ENCODE measurements around the gene CAB39L. TPM values are rescaled to one million over a fixed set of nuclear protein-coding genes. Genes with fewer than 3 reads are reported as not detected.

CAB39L gene
- total RNA-seq, 1 donor from 2014 or later, result 6.6 TPM

GRCh38 chr13:49315756-49316482, 127.9 kb downstream of the CAB39L start:
- H3K27me3 ChIP-seq (ENCODE audit: control insufficient read depth, insufficient read depth, low read length), result no peaks in the 10 kb centered on the region
- H3K36me3 ChIP-seq (ENCODE audit: control insufficient read depth, insufficient read depth, low read length), result no peaks in the 10 kb centered on the region
- no peak overlapping the region for H3K4me3 ChIP-seq (ENCODE audit: low read depth, low read length)
- no peak for DNase-seq (ENCODE audit: low read depth)
- FAIRE-seq, result no peak
- TF ChIP-seq, protein P1, sequence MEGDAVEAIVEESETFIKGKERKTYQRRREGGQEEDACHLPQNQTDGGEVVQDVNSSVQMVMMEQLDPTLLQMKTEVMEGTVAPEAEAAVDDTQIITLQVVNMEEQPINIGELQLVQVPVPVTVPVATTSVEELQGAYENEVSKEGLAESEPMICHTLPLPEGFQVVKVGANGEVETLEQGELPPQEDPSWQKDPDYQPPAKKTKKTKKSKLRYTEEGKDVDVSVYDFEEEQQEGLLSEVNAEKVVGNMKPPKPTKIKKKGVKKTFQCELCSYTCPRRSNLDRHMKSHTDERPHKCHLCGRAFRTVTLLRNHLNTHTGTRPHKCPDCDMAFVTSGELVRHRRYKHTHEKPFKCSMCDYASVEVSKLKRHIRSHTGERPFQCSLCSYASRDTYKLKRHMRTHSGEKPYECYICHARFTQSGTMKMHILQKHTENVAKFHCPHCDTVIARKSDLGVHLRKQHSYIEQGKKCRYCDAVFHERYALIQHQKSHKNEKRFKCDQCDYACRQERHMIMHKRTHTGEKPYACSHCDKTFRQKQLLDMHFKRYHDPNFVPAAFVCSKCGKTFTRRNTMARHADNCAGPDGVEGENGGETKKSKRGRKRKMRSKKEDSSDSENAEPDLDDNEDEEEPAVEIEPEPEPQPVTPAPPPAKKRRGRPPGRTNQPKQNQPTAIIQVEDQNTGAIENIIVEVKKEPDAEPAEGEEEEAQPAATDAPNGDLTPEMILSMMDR (IDR thresholded peaks at IDR 0.05; ENCODE audit: insufficient read depth, low read length, severe bottlenecking), result no peak

- FAIRE-seq, result no peak
- H3K4me3 ChIP-seq (ENCODE audit: low read depth, low read length), result no peak overlapping the region
- no peaks in the 10 kb centered on the region for H3K36me3 ChIP-seq (ENCODE audit: control insufficient read depth, insufficient read depth, low read length)
- TF ChIP-seq, protein P1 (IDR thresholded peaks at IDR 0.05; ENCODE audit: insufficient read depth, low read length, severe bottlenecking), result no peak
- no peaks in the 10 kb centered on the region for H3K27me3 ChIP-seq (ENCODE audit: control insufficient read depth, insufficient read depth, low read length)
- DNase-seq (ENCODE audit: low read depth), result no peak
Observed at GRCh38 chr13:49315036-49315565, 128.8 kb downstream of the CAB39L start.

- TF ChIP-seq, protein P1 (IDR thresholded peaks at IDR 0.05; ENCODE audit: insufficient read depth, low read length, severe bottlenecking), result no peak
Observed at GRCh38 chr13:49314344-49314882, 129.5 kb downstream of the CAB39L start.

DNA sequence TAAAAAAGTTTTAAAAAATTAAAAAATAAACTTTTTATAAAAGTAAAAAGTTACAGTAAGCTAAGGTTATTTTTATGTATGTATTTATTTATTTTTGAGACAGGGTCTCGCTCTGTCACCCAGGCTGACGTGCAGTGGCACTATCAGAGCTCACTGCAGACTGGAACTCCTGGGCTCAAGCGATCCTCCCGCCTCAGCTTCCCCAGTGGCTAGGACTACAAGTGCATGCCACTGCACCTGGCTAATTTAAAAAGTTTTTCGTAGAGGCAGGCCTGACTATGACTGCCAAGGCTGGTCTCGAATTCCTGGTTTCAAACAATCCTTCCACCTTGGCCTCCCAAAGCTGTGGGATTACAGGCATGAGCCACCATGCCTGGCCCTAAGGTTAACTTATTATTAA, 132.0 kb downstream of the CAB39L start:
- FAIRE-seq (no peak), DNase-seq (ENCODE audit: low read depth) (no peak)
- TF ChIP-seq, protein P1 (IDR thresholded peaks at IDR 0.05; ENCODE audit: insufficient read depth, low read length, severe bottlenecking), result no peak
- no peaks in the 10 kb centered on the region for H3K27me3 ChIP-seq (ENCODE audit: control insufficient read depth, insufficient read depth, low read length)
- no peak overlapping the region for H3K4me3 ChIP-seq (ENCODE audit: low read depth, low read length)
- H3K36me3 ChIP-seq (ENCODE audit: control insufficient read depth, insufficient read depth, low read length), result no peaks in the 10 kb centered on the region

More at GRCh38 chr13:49314344-49314882, 129.5 kb downstream of the CAB39L start:
- Histone ChIP-seq H3K36me3 (ENCODE audit: control insufficient read depth, insufficient read depth, low read length) (no peaks in the 10 kb centered on the region), H3K27me3 (ENCODE audit: control insufficient read depth, insufficient read depth, low read length) (no peaks in the 10 kb centered on the region), H3K4me3 (ENCODE audit: low read depth, low read length) (no peak overlapping the region)
- DNase-seq (ENCODE audit: low read depth) (peak; percentile 49), FAIRE-seq (no peak)

GRCh38 chr13:49310251-49310650, 133.6 kb downstream of the CAB39L start:
- TF ChIP-seq, protein P1 (IDR thresholded peaks at IDR 0.05; ENCODE audit: insufficient read depth, low read length, severe bottlenecking), result no peak
- DNase-seq (ENCODE audit: low read depth) (no peak), FAIRE-seq (no peak)
- H3K4me3 ChIP-seq (ENCODE audit: low read depth, low read length), result no peak overlapping the region
- no peaks in the 10 kb centered on the region for H3K36me3 ChIP-seq (ENCODE audit: control insufficient read depth, insufficient read depth, low read length)
- no peaks in the 10 kb centered on the region for H3K27me3 ChIP-seq (ENCODE audit: control insufficient read depth, insufficient read depth, low read length)
